ENCODE measurements around the gene IFRD2. TPM values are rescaled to one million over a fixed set of nuclear protein-coding genes. Genes with fewer than 3 reads are reported as not detected.

The IFRD2 gene
- total and polyA plus RNA-seq, 2 of the 13 experiments (the other 11 are each of a cell fraction or from before 2014, with no cell fraction given), result 32.8 to 96.1 TPM

- no peak for TF ChIP-seq TFAP4 (IDR thresholded peaks at IDR 0.05; ENCODE audit: borderline replicate concordance, low read depth)
- no peak for TF ChIP-seq SRSF4 (IDR thresholded peaks at IDR 0.05; ENCODE audit: low read depth, low read length, poor library complexity, severe bottlenecking)
- no peak for TF ChIP-seq ISL2 (CRISPR knock-in tag; IDR thresholded peaks at IDR 0.05)
- no peak for TF ChIP-seq NR2F1 (CRISPR knock-in tag; IDR thresholded peaks at IDR 0.05)
- TF ChIP-seq ZSCAN22 (CRISPR knock-in tag; IDR thresholded peaks at IDR 0.05), result no peak
- TF ChIP-seq SP2 (CRISPR knock-in tag; IDR thresholded peaks at IDR 0.05), result no peak
- no peak for TF ChIP-seq ZNF17 (CRISPR knock-in tag; IDR thresholded peaks at IDR 0.05)
- TF ChIP-seq ZNF496 (CRISPR knock-in tag; IDR thresholded peaks at IDR 0.05; ENCODE audit: insufficient replicate concordance), result no peak
- peak; percentile 30; the same call in 1 of the 2 replicates for TF ChIP-seq TERF1 (CRISPR knock-in tag; IDR thresholded peaks at IDR 0.05)
- no peak for TF ChIP-seq ZSCAN5A (CRISPR knock-in tag; IDR thresholded peaks at IDR 0.05; ENCODE audit: borderline replicate concordance)
- TF ChIP-seq ZZZ3 (CRISPR knock-in tag; IDR thresholded peaks at IDR 0.05; ENCODE audit: borderline replicate concordance), result no peak
- TF ChIP-seq MYC (CRISPR knock-in tag; IDR thresholded peaks at IDR 0.05; ENCODE audit: borderline replicate concordance), result peak; percentile 10; the same call in 1 of the 2 replicates
- 0 out of 2 replicates have a peak, but pooled peaks have one; percentile 12 for TF ChIP-seq ZSCAN29 (CRISPR knock-in tag; conservative IDR thresholded peaks at IDR 0.05)
- no peak for TF ChIP-seq ZNF335 (CRISPR knock-in tag; IDR thresholded peaks at IDR 0.05)
- TF ChIP-seq ZSCAN25 (CRISPR knock-in tag; IDR thresholded peaks at IDR 0.05), result no peak
- TF ChIP-seq GFI1 (CRISPR knock-in tag; IDR thresholded peaks at IDR 0.05; ENCODE audit: borderline replicate concordance), result no peak; the same call in 1 of the 2 replicates
- TF ChIP-seq NFKB2 (CRISPR knock-in tag; IDR thresholded peaks at IDR 0.05; ENCODE audit: borderline replicate concordance), result no peak
- TF ChIP-seq RARA (CRISPR knock-in tag; IDR thresholded peaks at IDR 0.05), result no peak
- TF ChIP-seq ZNF333 (CRISPR knock-in tag; IDR thresholded peaks at IDR 0.05; ENCODE audit: borderline replicate concordance), result no peak
- no peak for TF ChIP-seq JUNB (CRISPR knock-in tag; IDR thresholded peaks at IDR 0.05; ENCODE audit: borderline replicate concordance)
- TF ChIP-seq BRF2 (CRISPR knock-in tag; IDR thresholded peaks at IDR 0.05), result no peak
- no peak for TF ChIP-seq SSRP1 (CRISPR knock-in tag; IDR thresholded peaks at IDR 0.05)
Measured at GRCh38 chr3:50260942-50261441, 31.2 kb downstream of the IFRD2 start (continued).

Data from HepG2 (cell line).